Posterior cingulate gyrus (tissue), 11 donors: Measurements from ENCODE around the gene LUC7L3.
"Not testable (repeated sequence)": the region's sequence is repeated elsewhere in the genome, so short reads cannot be mapped to it uniquely, and the experiment has no call there.

Experiments
- DNase-seq, 10 donors: peaks; one replicate each; pipeline versions ENCODE4 v3.0.0 to v3.0.0-alpha.2; 2020 to 2021; ENCODE audit warnings: mixed read lengths in 3 of 10
- intact Hi-C: fragments of 100-400 bp; cut with DNase I; formaldehyde crosslinking; loops from one replicate; pipeline ENCODE4 v1.15.1; 2023

LUC7L3 gene

DNA sequence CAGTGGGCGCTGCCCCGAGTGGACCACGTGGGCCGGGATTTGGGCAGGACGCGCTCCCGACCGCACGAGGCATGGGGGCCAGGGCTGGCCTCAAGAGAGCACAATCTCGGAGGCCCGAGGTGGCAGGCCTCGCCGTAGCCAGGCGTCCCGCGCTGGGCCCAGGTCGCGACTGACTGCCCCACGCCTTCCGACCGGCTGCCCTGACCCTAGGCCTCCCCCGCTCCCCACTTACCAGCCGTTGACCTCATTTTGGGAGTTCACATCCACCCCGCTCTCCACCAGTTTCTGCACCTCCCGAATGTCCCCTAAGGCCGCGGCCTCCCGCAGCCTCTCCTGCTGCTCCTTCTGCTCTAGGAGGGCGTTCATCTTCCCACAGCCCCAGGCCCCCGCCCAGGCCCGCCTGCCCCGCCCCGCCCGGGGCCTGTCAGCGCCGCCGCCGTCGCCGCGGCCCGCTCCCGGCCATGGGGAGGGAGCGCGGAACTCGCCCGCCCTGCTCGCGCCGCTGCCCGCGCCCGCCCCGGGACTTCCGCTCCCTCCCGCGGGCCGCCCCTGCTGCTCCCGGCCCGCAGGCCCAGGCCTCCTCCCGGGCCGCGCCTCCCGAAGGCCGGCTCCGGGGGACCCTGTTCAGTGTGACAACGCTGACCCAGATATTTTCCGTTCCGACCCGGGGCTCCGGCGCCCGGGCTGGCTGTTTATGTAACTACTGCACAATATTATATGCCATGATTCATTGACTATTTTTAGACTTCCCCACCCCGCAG, 11.9 kb upstream of the LUC7L3 start, which contains the start of gene ANKRD40:
ANKRD40 (minus strand) TSS at position 626 of the 761 bp plus-strand sequence; CDS start at position 366, 260 bp downstream.
- peak; percentile 80 to 98 (median 86) for DNase-seq
- intact Hi-C loops, result loop anchor here (1.0 kb wide), 1 partner anchor 12 kb away; the partner anchor contains the start of gene LUC7L3

DNA sequence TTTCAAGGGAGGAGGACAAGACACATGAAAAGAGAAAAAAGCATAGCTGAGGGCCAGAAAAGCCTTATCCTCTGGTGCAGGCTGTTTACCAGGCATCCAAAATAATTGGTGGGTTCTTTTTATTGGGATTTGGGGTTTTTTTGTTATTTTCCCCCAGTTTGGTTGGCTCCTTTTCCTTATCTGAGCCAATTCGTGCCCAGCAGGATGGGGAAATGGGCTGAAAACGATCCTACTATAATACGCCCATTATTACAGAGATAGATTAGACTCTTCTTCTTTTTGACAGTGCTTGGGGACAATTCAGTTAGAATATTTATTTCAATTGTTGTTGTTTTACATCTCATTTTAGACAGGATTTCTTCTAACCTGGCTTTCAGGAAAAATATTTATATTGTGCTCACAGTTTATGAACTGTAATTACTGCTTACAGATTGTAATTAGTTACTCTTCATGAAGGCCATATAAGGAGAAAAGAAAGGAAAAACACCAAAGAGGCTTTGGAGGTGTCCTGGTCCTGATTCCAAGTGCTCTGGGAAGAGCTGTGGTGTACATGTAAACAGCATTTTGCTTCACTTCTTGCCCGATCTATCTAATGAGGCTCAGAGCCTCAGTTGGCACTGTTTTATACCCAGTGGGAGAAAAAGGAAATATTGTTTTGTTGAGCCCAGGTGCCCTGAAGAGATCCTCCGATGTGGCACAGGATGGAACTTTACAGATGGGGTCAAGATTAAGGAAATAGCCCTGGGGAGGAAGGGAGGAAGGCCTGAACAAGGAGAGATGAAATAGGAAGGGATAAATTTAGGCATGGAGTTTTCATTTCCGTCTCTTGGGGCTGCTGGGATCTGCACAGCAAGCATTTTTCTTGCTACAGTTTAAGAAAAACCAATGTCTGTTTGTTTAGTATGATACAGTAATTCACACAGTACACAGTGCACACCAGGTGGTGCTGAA, 11.1 kb upstream of the LUC7L3 start:
- DNase-seq, result no peak
- intact Hi-C loops, result no loop called here

DNA sequence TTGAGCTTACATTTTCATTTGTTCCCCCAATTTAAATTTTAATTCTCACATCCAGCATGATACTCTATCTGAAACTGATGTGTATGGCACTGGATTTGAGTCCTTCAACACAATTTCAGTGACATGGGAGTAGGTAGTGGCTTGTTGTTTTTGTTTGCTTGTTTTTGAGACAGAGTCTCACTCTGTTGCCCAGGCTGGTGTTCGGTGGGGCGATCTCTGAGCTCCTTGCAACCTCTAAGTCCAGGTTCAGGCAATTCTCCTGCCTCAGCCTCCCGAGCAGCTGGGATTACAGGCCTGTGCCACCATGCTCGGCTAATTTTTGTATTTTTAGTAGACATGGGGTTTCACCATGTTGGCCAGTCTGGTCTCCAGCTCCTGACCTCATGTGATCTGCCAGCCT, 10.3 kb upstream of the LUC7L3 start:
- intact Hi-C loops, result not testable (repeated sequence)

DNA sequence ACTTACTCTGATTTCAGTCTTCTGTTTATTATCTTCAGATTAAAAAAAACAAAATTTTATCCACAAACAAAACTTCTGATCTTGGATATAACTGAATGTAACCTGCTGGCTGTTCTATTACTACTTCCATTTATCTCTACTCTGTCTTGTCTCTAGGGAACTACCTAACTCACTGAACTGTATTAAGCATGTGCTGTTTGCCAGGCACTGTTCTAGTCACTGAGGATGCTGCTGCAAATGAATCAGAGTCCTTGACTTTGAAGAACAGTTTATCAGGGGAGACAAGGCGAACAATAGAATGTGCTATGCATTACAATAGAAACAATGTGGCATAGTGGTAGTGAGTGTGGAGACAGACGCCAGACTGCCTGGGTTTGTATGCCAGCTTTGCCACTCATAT, 9.4 kb upstream of the LUC7L3 start:
- intact Hi-C loops, result no loop called here
- DNase-seq, result no peak

More for the DNA sequence above, 10.3 kb upstream of the LUC7L3 start:
- DNase-seq, result peak in 1 of 10 donors; percentile 69

DNA sequence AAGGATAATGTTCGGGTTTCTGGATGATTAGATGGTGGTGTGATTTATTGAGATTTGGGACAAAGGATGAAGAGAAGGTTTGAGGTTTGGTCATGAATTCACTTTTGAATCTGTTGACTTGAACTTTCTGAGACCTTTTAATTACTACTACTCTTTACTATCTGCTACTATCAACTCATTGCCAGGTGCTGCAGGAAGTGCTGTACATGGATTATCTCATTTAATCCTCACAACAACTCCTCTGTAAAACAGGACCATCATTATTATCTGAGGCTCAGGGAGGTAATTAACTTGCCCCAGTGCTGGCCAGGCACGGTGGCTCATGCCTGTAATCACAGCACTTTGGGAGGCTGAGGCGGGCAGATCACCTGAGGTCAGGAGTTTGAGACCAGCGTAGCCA, 8.8 kb upstream of the LUC7L3 start:
- DNase-seq, result no peak
- intact Hi-C loops, result no loop called here

DNA sequence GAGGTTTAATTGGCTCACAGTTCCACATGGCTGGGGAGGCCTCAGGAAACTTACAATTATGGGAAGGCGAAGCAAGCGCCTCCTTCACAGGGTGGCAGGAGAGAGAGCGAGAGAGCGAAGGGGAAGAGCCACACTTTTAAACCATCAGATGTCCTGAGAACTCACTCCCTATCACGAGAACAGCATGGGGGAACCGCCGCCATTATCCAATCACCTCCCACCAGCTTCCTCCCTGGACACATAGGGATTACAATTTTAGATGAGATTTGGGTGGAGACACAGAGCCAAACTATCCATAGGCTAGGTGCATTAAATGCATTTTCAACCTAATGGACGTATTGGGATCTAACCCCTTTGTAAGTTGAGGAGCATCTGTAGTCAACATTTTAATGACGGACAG, 6.8 kb upstream of the LUC7L3 start:
- no peak for DNase-seq
- intact Hi-C loops, result no loop called here

DNA sequence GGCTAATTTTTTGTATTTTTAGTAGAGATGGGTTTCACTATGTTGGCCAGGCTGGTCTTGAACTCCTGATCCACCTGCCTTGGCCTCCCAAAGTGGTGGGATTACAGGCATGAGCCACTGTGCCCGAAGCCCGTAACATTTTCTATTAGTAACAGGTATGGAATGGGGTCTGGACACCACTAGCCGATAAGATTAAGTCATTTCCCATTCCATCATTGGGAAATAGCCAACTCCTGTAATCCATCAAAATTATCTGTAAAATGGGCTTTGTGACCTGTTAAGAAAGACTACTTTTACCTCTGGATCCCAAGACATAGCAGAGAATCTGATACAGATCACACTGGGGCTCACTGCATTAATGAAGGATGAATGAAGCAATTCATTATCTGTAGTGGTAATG, 3.9 kb upstream of the LUC7L3 start:
- DNase-seq, result no peak
- intact Hi-C loops, result no loop called here

DNA sequence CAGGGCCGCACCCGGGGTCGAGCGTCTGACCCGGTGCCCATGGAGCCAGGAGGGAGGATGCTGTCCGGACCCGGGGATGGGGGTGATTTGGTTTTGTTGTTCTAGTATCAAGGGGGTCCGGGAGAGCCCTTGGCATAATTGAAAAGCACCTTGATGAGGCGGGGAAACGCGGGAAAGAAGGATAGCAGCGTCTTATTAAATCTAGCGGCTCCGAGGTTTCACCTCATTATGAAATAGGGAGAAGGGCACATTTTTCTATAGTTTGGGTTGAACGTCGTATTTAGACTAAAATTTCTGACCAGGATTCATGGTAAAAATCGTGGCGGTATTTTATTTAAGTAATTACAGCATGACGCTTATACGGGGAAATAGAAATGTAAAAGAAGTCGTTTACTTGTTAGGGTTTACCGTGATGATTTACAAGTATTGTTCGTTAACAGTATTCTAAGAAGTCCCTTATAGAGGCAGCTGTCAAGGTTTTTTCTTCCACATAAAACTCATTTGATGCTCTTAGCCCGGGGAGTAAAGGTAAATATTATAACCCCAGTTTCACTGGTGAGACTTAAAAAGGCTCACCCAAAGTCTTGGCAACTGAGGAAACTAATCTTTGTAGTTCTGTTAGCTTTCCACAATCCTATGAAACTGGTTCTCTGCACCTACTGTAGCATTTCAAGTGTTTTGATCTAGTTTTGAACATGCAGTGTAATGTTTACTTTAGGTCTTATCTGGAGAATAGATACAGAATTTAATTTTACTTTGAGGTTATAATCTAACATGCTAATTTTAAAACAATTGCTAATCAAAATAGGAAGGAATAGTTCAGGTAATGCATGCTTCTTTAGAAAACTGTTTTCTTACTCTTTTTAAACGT, 756 bp downstream of the LUC7L3 start:
- no peak for DNase-seq
- intact Hi-C loops, result loop anchor here (1.0 kb wide), 1 partner anchor 13 kb away; the partner anchor contains the start of gene ANKRD40

DNA sequence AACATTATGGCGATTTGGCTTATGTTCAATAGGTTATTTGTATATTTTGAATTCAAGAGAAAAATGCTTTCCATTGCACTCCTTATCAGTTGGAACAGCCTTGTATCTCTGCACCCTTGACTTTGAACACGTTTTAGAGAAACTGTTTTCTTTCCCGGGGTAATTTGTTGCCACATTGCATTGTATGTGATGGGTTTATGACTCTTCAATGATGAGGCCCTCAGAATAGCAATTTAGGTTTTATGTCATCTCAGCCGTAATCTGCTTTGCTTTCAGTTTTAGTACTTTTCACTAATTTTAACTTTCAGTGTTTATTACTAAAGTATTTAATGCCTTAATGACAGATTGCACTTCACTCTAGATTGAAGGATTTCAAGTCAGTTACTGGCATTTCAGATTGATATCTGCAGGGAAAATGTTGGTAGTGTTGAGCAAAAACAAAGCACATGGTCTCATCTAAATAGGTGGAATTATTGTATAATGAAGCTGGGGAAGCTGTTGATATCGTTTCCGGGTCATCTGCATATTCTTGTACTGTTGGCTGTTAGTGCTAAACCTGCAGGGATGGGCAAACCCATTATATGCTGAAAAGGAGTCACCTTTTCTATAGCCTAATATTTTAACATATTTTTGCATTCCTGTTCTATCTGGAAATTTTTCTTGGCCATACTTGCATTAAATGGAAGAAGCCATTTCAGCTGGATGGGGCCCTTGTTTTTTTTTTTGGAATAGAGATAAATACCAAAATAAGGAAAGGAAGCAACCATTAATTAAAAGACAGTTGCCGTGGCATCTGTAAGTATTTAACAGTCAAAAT, 2.0 kb downstream of the LUC7L3 start:
- DNase-seq, result no peak

DNA sequence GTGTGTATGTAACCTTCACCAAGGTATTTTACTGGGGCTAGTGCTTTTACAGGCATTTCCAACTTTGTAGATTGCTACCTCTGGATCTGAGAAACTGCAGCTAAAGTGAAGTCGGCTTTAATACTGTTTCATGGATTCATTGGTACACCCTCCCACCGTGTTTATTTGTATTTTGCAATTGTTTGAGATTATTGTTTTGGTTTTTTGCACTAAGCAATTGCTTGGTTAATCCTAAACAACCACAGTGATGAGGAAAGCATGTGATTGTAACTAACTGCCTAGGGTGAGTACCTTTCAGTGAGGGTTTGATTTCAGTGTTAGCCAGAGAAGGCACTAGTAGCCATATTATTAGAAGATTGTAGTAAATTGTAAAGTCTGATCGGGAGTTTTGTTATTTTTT, 3.3 kb downstream of the LUC7L3 start:
- no peak for DNase-seq
- intact Hi-C loops, result no loop called here

More for the DNA sequence above, 2.0 kb downstream of the LUC7L3 start:
- intact Hi-C loops, result no loop called here

DNA sequence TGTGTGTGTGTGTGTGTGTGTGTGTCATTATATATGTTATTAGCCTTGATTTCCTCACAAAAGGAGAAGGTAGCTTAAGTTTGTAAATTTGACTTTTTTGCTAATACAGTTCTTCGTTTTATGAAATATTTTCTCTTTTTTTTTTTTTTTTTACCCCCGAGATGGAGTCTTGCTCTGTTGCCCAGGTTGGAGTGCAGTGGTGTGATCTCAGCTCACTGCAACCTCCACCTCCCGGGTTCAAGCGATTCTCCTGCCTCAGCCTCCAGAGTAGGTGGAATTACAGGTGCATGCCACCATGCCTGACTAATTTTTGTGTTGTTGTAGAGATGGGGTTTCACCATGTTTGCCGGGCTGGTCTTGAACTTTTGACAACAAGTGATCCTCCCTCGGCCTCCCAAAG, 5.2 kb downstream of the LUC7L3 start:
- DNase-seq, intact Hi-C loops: not testable (repeated sequence)

DNA sequence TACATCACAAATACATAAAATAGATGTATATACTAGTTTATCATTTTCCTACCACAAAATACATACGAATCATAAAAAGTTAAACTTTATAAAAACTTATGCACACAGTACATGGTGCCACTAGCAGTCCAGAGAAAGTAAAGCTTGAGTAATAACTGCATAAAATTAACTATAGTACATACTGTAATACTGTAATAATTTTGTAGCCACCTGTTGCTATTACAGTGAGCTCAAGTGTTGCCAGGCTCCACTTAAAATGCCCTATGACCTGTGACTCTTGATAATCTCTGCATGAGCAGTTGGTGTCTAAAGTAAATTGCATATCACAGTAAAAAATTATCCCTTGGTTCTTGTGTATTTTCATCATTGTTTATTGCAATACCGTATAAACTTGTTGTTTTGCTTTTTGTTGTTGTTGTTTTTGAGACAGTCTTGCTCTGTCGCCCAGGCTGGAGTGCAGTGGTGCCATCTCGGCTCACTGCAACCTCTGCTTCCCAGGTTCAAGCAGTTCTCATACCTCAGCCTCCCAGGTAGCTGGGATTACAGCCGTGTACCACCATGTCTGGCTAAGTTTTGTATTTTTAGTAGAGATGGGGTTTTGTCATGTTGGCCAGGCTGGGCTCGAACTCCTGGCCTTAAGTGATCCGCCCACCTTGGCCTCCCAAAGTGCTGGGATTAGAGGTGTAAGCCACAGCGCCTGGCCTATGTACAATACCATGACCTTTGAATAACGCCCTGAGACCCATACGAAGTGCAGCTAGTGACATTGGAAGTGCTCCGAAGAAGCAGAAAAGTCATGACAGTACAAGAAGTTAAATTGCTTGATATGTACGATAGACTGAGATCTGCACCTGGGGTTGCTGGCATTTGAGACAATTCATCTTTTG, 6.6 kb downstream of the LUC7L3 start:
- intact Hi-C loops, result no loop called here
- peak in 1 of 10 donors; percentile 49 for DNase-seq

DNA sequence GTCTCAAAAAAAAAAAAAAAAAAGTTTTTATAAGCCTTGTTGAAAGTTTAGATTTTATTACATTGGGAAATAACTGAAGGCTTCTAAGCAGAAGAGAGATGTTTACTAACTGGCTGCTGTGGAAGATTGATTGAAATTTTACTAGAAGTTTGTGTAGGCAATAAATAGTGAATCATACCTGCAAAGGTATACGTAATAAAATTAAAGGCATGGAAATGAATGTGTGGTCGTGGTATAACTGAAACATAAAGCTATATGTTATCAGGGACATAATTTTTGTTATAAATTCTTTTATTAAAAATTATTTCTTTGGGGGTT, 8.7 kb downstream of the LUC7L3 start:
- intact Hi-C loops, result no loop called here
- DNase-seq, result no peak

DNA sequence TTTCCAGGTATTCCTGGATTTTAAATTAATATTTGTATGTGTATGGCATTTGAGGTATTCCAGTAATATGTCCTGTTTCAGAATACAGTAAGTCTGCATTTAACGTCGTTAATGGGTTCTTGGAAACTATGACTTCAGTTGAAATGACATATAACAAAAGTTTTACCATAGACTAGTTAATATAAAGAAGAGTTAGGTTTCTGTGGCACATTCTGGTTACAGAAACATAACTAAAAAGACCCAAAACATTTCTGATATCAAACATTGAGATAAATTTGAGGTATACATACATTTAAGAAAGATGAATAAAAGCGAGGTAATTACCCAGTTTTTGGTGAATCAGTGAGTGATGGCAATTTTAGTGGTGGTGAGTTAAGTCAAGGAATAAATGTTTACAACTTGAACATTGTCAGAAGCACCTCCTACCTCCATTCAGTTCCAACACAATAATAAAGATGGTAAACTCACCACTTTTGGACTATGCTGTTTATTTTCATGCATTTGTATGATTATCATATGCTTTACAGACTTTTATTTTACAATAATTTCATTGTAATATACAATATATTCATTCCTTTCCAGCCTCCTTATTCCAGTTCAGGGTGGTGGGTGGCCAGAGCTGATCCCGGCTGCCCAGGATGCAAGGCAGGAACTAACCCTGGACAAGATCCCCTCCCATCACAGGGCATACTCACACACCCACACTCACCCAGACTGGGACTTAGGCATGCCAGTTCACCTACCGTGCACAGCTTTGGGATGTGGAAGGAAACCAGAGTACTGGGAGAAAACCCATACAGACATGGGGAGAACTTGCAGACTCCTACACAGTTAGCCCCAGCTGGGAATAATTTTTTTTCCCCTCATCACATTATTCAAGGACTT, 9.7 kb downstream of the LUC7L3 start:
- intact Hi-C loops, result no loop called here
- no peak for DNase-seq

DNA sequence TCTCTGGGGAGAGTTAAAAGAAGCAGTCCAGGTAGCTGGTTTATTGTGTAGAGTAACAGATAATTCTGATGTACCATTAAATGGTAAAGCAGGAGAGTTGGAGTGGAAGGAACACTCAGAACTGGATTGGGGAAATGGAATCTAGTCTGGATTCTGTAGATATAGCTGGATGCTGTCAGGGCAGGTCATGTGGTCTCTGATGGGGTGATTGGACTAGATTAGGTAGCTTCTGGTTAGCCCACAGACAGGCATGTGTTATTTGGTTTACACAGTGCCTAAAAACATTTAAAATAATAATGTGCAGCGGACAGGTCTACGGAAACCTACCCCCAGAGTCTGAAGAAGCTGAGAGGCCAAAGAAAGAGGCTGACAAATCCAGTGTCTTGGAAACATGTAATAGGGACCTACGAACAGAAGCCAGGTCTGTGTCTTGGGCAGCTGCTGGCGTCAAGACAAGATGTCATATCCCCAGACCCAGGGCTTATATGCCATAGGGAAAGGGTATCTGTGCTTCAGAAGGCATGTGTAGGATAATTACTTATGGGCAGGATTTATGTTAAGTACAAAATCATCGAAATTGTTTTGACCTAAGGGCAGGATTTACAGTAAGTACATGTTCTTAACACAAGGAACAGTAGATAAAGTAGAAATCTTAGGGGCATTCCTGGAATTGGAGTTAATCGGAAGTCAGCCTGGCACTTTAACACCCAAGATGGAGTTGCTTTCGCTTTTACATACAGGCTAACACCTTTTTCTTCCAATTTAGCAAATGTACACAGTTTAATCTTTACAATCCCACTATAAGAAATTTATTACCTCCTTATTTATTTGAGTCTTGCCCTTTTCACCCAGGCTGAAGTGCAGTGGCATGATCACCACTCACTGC, 12.4 kb downstream of the LUC7L3 start:
- DNase-seq, result no peak
- intact Hi-C loops, result no loop called here

DNA sequence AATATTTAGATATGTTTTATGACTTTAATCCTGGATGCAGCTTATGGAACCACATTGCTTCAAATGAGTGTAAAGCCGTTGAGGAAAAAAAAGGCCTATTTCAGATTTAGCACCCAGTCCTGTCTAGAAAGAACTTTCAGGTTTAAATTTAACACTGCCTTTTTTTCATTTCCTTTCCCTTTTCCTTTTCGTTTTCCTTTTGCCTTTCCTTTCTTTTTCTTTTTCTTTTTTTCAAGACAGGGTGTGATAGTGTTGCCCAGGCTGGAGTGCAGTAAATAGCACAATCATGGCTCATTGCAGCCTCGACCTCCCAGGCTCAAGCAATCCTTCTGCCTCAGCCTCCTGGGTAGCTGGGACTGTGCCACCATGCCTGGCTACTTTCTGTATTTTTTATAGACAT, 15.9 kb downstream of the LUC7L3 start:
- no peak for DNase-seq
- intact Hi-C loops, result no loop called here
